LNCAP (cell line): ENCODE measurements around the gene CMTM3.

ENCODE experiments used
- TF ChIP-seq, protein P1 (sequence below): fragments of 450-650 bp; IDR thresholded peaks from 2 replicates; pipeline ENCODE4 v1.5.1; 2017; ENCODE audit warnings: mild to moderate bottlenecking

Gene CMTM3

DNA sequence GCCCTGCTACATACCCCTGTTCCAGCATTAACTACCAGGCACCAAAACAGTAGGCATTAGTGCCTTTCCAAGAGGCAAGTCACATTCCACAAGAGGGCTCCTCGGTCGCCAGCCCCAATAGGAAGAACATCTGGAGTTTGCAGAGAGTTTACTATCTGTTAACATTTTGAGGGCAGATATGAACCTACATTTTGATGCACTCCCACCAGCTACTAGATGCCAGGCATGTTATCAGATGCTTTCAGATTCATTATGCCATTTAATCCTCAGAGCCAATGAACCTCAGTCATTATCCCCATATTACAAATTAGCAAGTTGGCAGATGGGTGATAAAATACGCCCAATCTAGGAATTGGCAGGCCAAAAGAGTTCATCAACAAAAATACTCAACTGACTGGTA is 29.4 kb upstream of the CMTM3 start:
- TF ChIP-seq, protein P1, sequence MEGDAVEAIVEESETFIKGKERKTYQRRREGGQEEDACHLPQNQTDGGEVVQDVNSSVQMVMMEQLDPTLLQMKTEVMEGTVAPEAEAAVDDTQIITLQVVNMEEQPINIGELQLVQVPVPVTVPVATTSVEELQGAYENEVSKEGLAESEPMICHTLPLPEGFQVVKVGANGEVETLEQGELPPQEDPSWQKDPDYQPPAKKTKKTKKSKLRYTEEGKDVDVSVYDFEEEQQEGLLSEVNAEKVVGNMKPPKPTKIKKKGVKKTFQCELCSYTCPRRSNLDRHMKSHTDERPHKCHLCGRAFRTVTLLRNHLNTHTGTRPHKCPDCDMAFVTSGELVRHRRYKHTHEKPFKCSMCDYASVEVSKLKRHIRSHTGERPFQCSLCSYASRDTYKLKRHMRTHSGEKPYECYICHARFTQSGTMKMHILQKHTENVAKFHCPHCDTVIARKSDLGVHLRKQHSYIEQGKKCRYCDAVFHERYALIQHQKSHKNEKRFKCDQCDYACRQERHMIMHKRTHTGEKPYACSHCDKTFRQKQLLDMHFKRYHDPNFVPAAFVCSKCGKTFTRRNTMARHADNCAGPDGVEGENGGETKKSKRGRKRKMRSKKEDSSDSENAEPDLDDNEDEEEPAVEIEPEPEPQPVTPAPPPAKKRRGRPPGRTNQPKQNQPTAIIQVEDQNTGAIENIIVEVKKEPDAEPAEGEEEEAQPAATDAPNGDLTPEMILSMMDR, result no peak

DNA sequence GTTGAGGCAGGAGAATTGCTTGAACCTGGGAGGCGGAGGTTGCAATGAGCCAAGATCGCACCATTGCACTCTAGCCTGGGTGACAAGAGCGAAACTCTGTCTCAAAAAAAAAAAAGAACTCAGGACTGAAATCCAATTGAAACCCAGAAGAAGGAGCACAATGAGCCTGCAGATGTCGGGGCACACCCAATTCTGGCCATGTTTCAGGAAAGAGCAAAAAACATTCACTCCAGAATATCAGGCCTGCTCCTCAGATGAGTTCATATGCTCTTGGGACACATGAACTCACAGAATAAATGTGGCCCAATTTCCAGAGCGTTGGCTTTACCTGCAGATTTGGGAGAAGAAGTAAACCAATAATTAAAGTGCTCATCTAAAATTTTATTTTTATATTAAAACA is 28.2 kb upstream of the CMTM3 start:
- TF ChIP-seq, protein P1, result no peak

DNA sequence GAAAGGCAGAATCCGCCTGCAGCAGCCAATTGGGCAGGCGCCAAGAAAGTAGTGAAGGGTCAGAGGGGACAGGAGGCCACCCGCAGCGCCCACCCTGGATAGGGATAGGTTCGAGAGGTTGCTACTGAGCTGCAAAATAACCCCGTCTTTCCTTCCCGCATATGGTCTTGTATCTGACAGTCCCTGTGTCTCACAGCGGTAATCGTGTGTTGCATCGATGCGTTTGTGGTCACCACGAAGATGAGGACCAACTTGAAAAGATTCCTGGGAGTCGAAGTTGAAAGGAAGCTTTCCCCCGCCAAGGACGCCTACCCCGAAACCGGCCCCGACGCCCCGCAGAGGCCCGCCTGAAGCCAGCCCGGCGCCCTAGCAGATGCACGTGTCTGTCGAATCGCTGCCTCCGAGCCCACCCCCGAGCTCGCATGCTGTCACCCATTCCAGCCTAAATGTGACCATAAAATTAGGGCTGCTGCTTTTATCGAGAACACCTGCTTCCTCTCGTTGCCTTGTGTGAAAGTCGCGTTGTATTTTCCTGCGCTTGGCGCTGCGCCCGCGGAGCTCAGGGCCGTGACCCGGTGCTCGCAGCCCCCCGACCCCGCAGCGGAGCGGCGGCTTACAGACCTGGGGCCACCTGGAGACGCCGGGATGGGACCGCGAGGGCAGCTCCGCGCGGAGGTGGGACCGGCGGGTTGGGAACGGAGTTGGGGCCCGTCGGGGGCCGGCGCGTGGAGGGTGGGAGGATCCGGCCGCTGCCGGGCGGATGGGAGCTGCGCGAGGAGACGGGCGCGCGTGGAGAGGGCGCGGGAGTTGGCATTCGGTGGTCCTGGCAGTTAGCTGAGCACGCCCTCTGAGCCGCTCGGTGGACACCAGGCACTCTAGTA is 25.6 kb upstream of the CMTM3 start, which contains the start of gene CMTM2:
CMTM2 (plus strand) TSS at position 813 of the 881 bp plus-strand sequence. CDS start 145 bp downstream, outside the sequence.
- TF ChIP-seq, protein P1, result no peak

DNA sequence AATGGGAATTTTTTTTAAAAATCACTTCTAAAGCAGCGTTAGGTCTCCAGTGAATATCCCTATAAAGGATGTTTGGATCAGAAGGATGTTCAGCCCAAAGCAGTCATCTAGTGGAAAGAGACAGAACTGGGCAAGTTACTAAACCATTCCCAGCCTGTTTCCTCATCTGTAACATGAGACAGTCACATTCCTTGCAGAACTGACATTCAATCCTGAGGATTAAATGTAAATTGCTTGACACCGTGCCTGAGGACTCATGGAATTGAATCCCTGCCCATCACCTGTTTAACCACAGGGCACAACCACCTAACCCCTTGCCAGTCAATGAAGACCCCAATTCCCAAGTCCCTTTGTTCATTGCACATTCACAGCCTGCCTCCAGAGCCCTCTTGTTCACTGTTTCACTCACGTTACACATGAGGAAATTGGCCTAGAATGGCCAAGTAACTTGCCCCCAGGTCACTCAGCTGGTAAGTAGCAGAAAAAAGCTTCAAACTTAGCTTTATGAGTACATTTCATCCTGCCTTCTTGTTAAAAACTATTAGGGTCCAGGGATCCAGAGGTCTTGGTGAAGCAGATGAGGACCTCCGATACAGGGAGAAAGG is 23.8 kb upstream of the CMTM3 start:
- TF ChIP-seq, protein P1, result no peak

DNA sequence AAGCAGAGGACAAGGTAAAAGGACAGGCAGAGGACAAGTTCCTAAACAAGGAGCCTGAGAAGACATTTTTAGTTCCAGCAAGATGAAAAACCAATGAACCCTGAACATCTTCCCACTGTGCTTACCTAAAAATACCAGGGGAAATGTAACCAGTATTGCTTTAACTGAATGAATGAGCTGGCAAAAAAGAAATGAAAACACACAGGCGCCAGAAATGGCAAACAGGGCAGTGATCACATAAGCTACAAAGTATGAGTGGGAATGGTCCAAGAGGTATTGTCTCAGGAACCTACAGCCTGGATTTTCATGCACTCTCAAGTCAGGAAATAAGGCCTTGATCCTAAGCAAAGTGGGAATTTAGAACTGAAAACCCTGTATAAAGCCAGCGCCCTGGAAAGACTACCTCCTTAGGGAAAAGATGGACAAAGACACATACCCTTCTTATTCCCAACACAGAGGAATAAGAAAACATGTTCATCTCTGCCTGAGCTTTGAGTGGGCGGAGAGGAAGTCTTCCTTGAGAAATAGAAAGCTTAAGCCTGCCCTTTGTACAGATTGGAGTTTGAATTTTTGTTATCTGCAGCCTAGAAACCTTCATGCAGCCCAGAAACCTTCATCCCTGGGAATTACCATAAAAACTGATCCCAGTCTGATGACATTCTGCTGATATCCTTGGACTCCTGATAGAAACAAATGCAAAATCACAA is 23.1 kb upstream of the CMTM3 start:
- TF ChIP-seq, protein P1, result no peak

DNA sequence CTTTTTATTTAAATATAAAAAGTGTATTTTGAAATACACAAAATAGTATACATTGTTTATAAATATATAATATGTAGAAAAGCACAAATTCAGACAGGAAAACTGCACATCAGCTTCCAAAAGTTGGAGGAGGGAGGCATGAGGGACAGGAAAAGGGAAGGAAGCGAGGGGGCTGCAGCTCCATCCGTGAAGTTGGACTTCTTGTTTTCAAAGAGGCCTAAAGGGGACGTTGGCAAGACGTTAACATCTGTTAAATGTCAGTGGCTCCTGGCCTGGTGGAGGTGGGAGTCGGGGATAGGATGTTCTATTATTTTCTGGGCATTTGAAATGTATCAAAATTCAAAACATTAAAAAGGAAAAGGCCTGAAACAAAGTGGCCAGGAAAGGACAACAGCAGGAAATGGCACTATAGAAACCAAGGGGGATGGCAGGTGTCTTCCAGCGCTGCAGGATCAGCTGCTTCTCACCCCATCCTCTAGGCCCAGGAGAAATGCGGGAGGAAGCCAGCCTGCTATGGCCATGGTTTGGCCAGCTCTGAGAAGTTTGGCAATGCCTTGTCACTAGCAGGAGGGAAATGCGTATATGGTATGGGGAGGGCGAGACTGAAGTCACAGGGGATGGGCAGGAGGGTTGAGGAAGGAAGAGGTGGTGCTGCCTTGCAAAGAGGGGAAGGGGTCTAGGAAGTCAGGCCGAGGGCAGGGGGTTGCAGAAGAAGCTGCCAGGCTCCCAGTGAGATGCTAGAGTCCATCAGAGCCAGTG is 18.8 kb upstream of the CMTM3 start:
- TF ChIP-seq, protein P1, result no peak
